ENCODE measurements around the gene CALHM3. TPM values are rescaled to one million over a fixed set of nuclear protein-coding genes. Genes with fewer than 3 reads are reported as not detected.
"Not testable (repeated sequence)": the region's sequence is repeated elsewhere in the genome, so short reads cannot be mapped to it uniquely, and the experiment has no call there.

The CALHM3 gene
- total and polyA plus RNA-seq, 2 donors = not detected

DNA sequence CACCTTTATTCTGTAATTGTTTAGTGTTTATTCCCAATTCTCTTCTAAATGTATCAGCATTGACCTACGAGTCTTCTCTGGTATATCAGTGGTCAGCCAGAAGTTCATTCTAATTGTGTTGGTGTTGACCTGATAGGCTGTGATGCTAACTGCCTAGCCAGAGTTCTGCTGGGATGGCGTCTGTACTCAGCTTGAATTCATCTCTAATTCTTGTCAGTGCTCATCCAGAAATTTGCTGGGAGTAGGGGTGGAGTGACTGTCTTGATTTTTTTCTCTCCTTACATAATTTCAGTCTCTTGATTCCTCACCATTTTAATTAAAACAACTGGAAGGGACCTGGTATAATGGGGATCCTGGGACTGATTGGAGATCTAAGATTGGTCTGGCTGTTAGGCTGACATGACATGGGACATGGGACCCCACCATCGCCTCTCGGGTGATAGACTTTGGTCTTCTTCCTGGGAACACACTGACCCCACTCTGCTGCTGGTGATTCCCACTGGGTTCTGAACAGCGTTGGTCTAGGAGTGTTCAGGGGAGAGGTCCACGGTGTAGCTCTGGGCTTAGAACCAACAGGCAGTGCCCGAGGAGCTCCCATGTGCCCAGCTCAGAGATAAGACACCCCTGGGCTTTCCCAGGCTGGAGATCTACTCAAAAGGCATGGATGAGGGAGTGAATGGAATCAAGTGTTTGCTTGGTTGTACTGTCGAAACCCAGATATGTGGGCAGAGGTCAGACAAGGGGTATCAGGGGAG is 18.3 kb upstream of the CALHM3 start:
- WGBS = 87% methylated on average over 8 of the region's 8 CpGs

DNA sequence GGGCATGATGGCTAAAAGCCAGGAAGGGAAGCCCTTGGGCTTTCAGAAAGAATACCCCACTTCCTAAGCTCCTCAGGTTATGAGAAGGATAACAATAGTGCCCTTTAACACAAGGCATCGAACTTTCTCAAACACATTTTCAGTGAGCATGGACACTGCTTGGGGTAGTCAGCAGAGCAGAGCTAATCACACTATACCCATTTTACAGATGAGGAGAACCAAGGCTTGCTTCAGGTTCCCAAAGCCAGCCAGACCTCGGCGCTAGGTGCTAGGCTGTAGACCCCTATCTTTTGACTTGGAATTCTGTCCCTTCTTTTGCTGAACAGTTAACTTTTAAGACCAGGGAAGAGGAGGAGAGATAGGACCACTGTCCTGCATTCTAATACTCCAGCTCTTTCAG is 16.3 kb upstream of the CALHM3 start:
- H3K4me3 ChIP-seq (ENCODE audit: low read depth, low read length) = no peak overlapping the region

More for the DNA sequence above, 18.3 kb upstream of the CALHM3 start:
- H3K4me1 ChIP-seq (ENCODE audit: insufficient read depth) = peaks cover 3% of the 10 kb centered on the region
- DNase-seq (ENCODE audit: extremely low spot score) = no peak
- no peak overlapping the region for H3K4me3 ChIP-seq (ENCODE audit: low read depth, low read length)
- H3K36me3 ChIP-seq (ENCODE audit: insufficient read depth) = no peaks in the 10 kb centered on the region
- no peak overlapping the region for H3K27ac ChIP-seq (ENCODE audit: low read depth)

DNA sequence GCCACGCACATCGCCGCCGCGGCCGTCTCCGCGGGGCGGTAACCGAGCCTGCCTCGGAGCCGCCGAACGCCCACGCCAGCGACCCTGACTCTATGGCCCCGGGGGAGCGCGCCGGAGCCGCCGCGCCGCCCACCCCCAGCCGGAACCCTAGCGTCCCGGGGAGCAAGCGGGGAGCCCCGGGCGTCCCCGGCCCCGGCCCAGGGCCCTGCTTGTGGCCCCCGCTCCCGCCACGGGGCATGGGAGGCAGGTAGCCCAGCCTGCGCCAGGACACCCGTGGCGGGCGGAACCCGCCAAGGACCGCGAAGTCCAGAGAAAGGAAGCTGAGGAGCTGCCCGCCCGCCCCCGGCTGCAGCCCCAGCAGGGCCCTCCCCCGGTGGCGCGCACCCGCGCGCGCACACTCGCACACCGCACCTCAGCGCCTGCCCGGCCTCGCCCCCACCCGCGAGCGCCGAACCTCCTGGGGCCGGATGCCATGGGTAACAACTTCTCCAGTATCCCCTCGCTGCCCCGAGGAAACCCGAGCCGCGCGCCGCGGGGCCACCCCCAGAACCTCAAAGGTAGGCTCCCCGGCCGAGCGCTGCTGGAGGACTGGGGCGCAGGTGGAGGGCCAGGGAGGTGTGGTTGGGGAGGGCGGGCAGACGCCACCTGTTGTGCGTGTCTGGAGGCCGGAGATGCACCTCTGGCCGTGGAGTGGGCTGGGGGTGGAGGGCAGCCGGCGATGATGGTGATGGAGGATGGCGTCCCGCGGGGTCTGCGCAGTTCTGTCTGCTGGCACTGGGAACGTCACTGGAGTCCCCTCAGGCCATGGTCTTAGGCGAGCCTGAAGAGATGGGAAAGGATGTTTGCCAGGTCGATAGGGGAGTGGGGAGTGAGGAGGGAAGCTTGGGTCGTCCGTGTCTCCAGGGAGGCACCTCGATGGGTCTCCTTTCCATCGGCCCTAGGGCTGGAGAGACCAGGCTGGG is 15.2 kb upstream of the CALHM3 start:
- no peak overlapping the region for H3K27ac ChIP-seq (ENCODE audit: low read depth)
- no peak for DNase-seq (ENCODE audit: extremely low spot score)
- WGBS = 3% methylated on average over 92 of the region's 92 CpGs
- H3K4me1 ChIP-seq (ENCODE audit: insufficient read depth) = peaks cover 3% of the 10 kb centered on the region
- peak overlapping the region; percentile 54 for H3K4me3 ChIP-seq (ENCODE audit: low read depth, low read length)
- H3K36me3 ChIP-seq (ENCODE audit: insufficient read depth) = no peaks in the 10 kb centered on the region

More for the DNA sequence above, 16.3 kb upstream of the CALHM3 start:
- Histone ChIP-seq H3K27ac (ENCODE audit: low read depth) (no peak overlapping the region), H3K36me3 (ENCODE audit: insufficient read depth) (no peaks in the 10 kb centered on the region), H3K4me1 (ENCODE audit: insufficient read depth) (peaks cover 3% of the 10 kb centered on the region)
- 95% methylated on average over 3 of the region's 3 CpGs for WGBS
- DNase-seq (ENCODE audit: extremely low spot score) = no peak

DNA sequence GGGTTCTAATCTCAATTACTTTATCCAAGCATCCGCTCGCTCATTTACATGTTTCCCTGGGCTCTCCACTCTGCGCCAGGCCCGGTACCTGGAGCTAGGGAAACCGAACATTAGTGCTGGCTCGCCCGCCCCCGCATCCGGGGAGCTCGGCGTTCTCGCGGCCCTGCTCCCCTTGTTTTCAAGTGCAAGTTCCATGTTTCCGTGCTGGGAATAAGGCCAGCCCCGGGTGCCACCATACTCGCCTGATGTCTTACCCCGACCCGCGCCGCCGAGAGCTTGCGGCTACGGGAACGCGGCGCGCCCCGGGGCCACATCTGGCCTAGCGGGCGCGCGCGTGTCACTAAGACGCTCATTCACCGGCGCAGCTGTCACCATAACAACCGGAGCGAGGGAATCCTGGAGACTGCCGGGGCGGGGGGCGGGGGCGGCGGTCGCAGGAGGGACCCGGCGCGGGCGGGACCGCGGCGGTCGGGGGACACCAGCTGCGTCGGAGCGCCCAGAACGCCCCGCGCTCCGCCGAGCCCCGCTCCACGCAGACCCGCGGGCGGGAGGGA is 14.4 kb upstream of the CALHM3 start, which contains the start of gene NEURL1:
Gene NEURL1, plus strand, starts transcription at position 344 of the 554 bp plus-strand sequence. CDS start 683 bp downstream, outside the sequence.
- DNase-seq (ENCODE audit: extremely low spot score) = no peak
- 3% methylated on average over 65 of the region's 65 CpGs for WGBS
- Histone ChIP-seq H3K4me1 (ENCODE audit: insufficient read depth) (peaks cover 3% of the 10 kb centered on the region), H3K27ac (ENCODE audit: low read depth) (no peak within 1 kb of the TSS), H3K36me3 (ENCODE audit: insufficient read depth) (no peaks in the 10 kb centered on the region), H3K4me3 (ENCODE audit: low read depth, low read length) (peak within 1 kb of the TSS; percentile 54)

DNA sequence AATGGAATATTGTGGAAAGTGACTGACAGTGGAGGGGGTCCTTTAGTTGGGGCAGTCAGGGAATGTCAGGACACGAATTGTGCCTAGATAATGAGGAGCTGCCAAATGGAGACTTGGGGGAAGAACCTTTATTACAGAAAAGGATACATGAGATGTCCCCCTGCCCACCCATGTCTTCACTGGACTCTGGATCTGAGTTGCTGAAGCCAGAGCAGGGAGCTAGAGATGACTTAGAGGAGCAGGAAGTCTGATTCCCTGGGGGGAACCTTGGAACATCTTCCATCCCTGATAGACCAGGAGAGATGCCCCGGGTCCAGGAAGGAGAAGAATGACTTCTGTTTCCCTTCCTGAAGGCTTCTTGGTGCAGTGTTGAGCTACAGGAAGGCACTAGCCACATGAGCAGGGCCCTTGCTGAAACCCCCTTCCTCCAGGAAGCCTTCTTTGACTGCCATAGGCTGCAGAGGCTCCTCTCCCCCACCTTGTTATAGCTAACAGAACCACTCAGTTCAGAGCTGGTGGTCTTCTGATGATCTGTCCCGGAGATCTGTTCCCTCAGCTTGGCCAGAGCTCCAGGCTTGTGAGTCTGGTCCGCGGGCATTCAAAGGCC is 13.7 kb upstream of the CALHM3 start:
- WGBS = 74% methylated on average over 5 of the region's 5 CpGs
- H3K4me3 ChIP-seq (ENCODE audit: low read depth, low read length) = no peak overlapping the region
- H3K27ac ChIP-seq (ENCODE audit: low read depth) = no peak overlapping the region
- no peaks in the 10 kb centered on the region for H3K36me3 ChIP-seq (ENCODE audit: insufficient read depth)
- peaks cover 3% of the 10 kb centered on the region for H3K4me1 ChIP-seq (ENCODE audit: insufficient read depth)
- DNase-seq (ENCODE audit: extremely low spot score) = no peak

DNA sequence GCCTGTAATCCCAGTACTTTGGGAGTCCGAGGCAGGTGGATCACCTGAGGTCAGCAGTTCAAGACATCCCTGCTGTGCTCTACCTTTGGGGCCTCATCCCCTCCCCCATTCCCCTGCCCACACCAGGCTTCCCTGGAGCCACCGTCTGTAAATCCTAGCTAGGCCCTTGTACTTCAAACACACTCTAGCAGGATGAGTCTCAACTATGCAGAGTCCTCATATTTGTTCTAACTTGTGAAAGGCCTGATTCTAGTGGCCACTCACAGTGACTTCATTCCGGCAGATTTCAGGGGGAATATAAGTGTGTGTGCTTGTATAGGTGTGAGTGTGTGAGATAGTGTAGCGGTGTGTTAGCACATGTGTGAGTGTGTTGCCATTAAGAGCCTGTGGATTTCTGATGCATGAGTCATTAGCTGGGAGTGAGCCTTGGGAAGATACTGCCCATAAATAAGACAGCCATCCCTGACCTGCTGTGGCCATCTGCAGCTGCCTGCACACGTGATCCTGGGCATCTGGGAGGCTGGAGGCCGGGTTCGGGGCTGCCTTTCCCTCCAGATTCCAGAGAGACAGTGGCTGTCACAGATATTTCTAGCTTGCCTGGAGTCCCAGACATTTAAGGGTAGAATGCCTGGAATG is 12.8 kb upstream of the CALHM3 start:
- WGBS = 39% methylated on average over 7 of the region's 7 CpGs
- no peaks in the 10 kb centered on the region for H3K36me3 ChIP-seq (ENCODE audit: insufficient read depth)
- no peak overlapping the region for H3K27ac ChIP-seq (ENCODE audit: low read depth)
- peaks cover 3% of the 10 kb centered on the region for H3K4me1 ChIP-seq (ENCODE audit: insufficient read depth)
- H3K4me3 ChIP-seq (ENCODE audit: low read depth, low read length) = no peak overlapping the region
- DNase-seq (ENCODE audit: extremely low spot score) = peak; percentile 54

DNA sequence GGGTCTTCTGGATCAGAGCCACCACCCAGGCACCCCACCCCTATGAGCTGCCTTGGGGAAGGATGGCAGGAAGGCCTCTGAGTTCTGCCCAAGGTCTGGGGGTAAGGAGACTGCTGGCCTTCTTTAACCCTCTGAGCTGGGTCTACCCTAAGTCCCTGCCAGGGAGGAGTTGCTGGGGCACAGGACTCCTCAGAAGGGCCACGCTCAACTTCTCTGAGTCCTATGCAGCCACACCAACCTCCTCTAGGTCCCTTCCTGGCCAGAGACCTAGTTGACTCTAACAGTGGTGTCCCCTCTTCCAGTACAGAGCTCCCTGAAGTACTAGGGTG is 11.9 kb upstream of the CALHM3 start:
- peaks cover 3% of the 10 kb centered on the region for H3K4me1 ChIP-seq (ENCODE audit: insufficient read depth)
- 91% methylated on average over 1 of the region's 1 CpG for WGBS
- H3K4me3 ChIP-seq (ENCODE audit: low read depth, low read length) = no peak overlapping the region
- no peak for DNase-seq (ENCODE audit: extremely low spot score)
- H3K36me3 ChIP-seq (ENCODE audit: insufficient read depth) = no peaks in the 10 kb centered on the region
- no peak overlapping the region for H3K27ac ChIP-seq (ENCODE audit: low read depth)

DNA sequence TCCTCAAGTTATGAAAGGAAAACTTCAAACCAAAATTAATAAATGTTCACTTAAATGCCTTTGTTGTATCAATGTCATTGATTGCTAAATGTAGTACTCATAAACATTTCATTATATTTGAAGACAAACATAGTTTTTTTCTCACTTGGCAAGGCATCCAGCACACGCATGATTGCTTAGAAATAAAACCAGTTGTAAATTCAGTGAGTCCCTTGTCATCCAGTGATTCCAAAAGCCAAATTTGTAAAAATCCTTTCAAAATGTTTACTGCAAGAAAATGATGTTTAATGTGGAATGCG is 8.3 kb upstream of the CALHM3 start:
- WGBS = 46% methylated on average over 2 of the region's 2 CpGs
- H3K4me1 ChIP-seq (ENCODE audit: insufficient read depth) = no peaks in the 10 kb centered on the region
- H3K27ac ChIP-seq (ENCODE audit: low read depth) = no peak overlapping the region

DNA sequence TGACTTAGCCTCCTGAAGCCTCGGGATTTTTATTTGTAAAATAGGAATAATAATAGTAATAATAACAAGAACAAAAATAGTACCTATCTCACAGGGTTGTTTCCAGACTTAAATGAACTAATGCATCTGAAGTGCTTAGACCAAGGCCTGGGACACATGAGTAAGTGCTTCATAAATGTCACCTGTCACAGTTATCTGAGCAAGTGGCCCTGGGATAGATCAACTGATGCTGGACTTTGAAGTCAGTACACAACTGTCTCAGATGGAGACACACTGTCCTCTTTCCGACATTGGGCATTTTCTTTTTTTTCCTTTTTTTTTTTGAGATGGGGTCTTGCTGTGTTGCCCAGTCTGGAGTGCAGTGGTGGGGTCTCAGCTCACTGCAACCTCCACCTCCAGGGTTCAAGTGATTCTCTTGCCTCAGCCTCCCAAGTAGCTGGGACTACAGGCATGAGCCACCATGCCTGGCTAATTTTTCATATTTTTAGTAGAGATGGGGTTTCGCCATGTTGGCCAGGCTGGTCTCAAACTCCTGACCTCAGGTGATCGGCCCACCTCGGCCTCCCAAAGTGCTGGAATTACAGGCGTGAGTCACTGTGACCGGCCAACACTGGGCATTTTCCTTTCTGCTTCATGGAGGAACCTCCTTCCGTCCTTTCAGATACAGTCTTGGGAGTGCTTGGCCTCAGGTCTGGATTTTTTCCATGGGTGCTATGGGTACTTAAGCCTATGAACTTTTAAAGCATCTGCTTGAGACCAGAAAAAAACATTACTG is 7.8 kb upstream of the CALHM3 start:
- DNase-seq (ENCODE audit: extremely low spot score); H3K27ac ChIP-seq (ENCODE audit: low read depth): not testable (repeated sequence)

More for the DNA sequence above, 8.3 kb upstream of the CALHM3 start:
- no peak overlapping the region for H3K4me3 ChIP-seq (ENCODE audit: low read depth, low read length)
- H3K36me3 ChIP-seq (ENCODE audit: insufficient read depth) = no peaks in the 10 kb centered on the region
- no peak for DNase-seq (ENCODE audit: extremely low spot score)

DNA sequence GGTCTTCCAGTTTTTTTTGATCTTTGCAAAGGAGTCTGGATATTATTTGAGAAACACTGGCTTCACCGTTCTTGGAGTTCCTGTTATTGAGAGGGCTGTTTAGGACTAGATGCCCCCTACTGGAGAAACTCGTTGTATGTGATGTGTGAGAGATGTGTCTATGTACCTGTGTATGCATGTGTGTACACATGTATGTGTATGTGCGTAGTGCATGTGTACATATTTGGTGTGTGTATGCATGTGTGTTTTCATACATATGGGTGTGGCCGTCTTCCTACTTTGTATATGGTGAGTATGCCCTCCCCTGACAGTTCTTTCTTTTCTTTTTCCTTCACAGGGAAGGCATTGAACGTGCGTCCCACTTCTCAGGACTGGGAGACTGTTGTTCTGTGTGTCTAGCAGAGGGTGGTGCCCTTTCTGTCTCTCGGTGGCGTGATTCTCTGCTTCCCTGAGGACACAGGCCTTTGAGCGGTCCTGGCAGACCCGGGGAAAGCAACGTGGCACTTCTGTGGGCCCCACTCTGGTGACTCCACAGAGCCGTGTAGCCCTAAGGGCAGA is 3.0 kb upstream of the CALHM3 start:
- no peak for DNase-seq (ENCODE audit: extremely low spot score)
- Histone ChIP-seq H3K4me3 (ENCODE audit: low read depth, low read length) (no peak overlapping the region), H3K36me3 (ENCODE audit: insufficient read depth) (no peaks in the 10 kb centered on the region), H3K27ac (ENCODE audit: low read depth) (no peak overlapping the region), H3K4me1 (ENCODE audit: insufficient read depth) (no peaks in the 10 kb centered on the region)
- 63% methylated on average over 12 of the region's 12 CpGs for WGBS

More for the DNA sequence above, 7.8 kb upstream of the CALHM3 start:
- not testable (repeated sequence) for H3K4me1 ChIP-seq (ENCODE audit: insufficient read depth); H3K36me3 ChIP-seq (ENCODE audit: insufficient read depth); H3K4me3 ChIP-seq (ENCODE audit: low read depth, low read length)
- WGBS = 71% methylated on average over 8 of the region's 8 CpGs

DNA sequence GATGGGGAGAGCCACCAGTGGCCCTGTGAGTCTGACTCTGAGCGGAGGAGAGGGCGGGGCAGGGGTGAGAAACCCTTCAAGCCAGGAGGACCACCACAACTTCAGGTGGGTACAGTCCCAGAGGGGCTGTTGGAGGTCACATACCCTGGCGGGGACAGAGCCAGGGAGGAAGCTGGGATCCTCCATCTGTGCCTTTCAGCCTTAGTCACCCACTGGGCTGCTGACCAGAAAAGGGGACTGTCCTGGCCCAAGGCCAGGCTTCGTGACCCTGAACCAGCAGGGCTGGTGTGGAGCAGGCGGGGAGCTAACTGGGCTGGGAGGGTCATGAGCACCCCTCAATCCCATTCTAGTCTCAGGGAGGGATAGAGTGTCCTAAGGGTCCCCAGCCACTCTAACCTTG is 1.5 kb upstream of the CALHM3 start:
- no peaks in the 10 kb centered on the region for H3K4me1 ChIP-seq (ENCODE audit: insufficient read depth)

DNA sequence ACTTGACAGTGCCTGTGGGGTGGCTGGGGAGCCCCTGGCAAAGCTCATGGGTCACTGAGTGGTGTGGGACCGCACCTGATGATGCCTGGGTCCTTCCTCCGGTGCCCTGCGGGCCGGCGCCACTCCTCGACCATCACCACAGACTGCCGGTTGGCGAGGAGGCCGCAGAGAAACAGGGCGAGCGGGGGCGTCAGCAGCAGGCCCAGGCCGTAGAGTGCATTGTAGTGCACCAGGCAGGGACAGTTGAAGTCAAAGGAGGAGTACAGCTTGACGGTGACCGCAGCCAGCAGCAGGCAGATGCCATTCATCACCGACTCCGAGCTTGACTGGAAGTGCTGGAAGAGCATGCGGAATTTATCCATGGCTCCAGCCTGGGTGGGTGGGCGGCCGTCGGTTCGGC is 369 bp downstream of the CALHM3 start:
- DNase-seq (ENCODE audit: extremely low spot score) = no peak
- Histone ChIP-seq H3K27ac (ENCODE audit: low read depth) (no peak overlapping the region), H3K36me3 (ENCODE audit: insufficient read depth) (no peaks in the 10 kb centered on the region), H3K4me1 (ENCODE audit: insufficient read depth) (no peaks in the 10 kb centered on the region), H3K4me3 (ENCODE audit: low read depth, low read length) (no peak overlapping the region)
- WGBS = 88% methylated on average over 22 of the region's 22 CpGs

More for the DNA sequence above, 1.5 kb upstream of the CALHM3 start:
- 71% methylated on average over 5 of the region's 5 CpGs for WGBS
- Histone ChIP-seq H3K27ac (ENCODE audit: low read depth) (no peak overlapping the region), H3K4me3 (ENCODE audit: low read depth, low read length) (no peak overlapping the region), H3K36me3 (ENCODE audit: insufficient read depth) (no peaks in the 10 kb centered on the region)
- no peak for DNase-seq (ENCODE audit: extremely low spot score)

All from urinary bladder (tissue), 4 donors.